ENCODE measurements around the gene WDPCP. TPM values are rescaled to one million over a fixed set of nuclear protein-coding genes. Genes with fewer than 3 reads are reported as not detected.
"Not testable (repeated sequence)": the region's sequence is repeated elsewhere in the genome, so short reads cannot be mapped to it uniquely, and the experiment has no call there.

Gene WDPCP
- total RNA-seq, 4 donors from 2014 or later, result 2.6 to 15.5 (median 10.9) TPM

DNA sequence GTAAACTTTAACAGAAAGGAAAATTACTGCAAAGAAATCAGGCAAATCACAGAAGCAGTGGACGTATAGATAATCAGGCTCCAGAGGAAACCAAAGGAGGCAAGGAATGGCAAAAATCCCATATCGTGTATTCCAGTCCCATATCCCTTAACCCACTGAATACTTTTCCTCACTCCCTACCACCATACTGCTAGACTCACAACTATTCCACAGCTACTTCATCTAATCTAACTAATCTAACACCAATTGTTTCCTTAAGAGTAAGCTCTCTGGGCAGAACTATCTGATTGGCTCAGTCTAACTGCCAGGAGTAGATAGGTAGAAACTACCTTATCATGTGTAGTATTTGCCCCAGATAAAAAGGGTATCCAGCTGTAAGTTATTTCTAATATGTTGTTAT lies 16.3 kb downstream of the WDPCP start:
- in situ Hi-C loops (cut with MboI; ENCODE audit: low pct_ligation_motif_present in 1 of 4, low pct_unique_long_range_greater_than_20kb in 1 of 4, low sequenced_read_pairs in 3 of 4), result no loop called here
- WGBS, 2 donors (ENCODE audit: low coverage in 1 of 2), result 90 to 100% methylated on average over 2 of the region's 2 CpGs
- DNase-seq, result no peak
- TF ChIP-seq POLR2A (IDR thresholded peaks at IDR 0.05), result no peak
- no peak for TF ChIP-seq CTCF (IDR thresholded peaks at IDR 0.05)
- TF ChIP-seq POLR2AphosphoS5 (IDR thresholded peaks at IDR 0.05), result no peak
- TF ChIP-seq EP300 (IDR thresholded peaks at IDR 0.05; ENCODE audit: low read depth), result no peak
- intact Hi-C loops (cut with DNase I; ENCODE audit: low total_unique reads), result no loop called here
- Histone ChIP-seq H3K9me3 (peaks cover 2 to 8% of the 10 kb centered on the region in 2 donors), H3K27ac (no peak overlapping the region), H3K4me3 (no peak overlapping the region), H3K27me3 (no peaks in the 10 kb centered on the region), H3K4me1 (no peaks in the 10 kb centered on the region), H3K36me3 (no peaks in the 10 kb centered on the region)

- in situ Hi-C loops (cut with MboI; ENCODE audit: low pct_ligation_motif_present in 1 of 4, low pct_unique_long_range_greater_than_20kb in 1 of 4, low sequenced_read_pairs in 3 of 4), result no loop called here
- Histone ChIP-seq H3K4me3 (no peak overlapping the region), H3K4me1 (no peaks in the 10 kb centered on the region), H3K27me3 (no peaks in the 10 kb centered on the region), H3K9me3 (peaks cover 6 to 8% of the 10 kb centered on the region in 2 donors), H3K36me3 (no peaks in the 10 kb centered on the region), H3K27ac (no peak overlapping the region)
- DNase-seq, result no peak
- WGBS, 2 donors (ENCODE audit: low coverage in 1 of 2), result 72 to 92% methylated on average over 2 of the region's 2 CpGs
- intact Hi-C loops (cut with DNase I; ENCODE audit: low total_unique reads), result no loop called here
- TF ChIP-seq CTCF (IDR thresholded peaks at IDR 0.05) (no peak), POLR2A (IDR thresholded peaks at IDR 0.05) (no peak), EP300 (IDR thresholded peaks at IDR 0.05; ENCODE audit: low read depth) (no peak), POLR2AphosphoS5 (IDR thresholded peaks at IDR 0.05) (no peak)
Measured at GRCh38 chr2:63571291-63571690, 17.0 kb downstream of the WDPCP start.

DNA sequence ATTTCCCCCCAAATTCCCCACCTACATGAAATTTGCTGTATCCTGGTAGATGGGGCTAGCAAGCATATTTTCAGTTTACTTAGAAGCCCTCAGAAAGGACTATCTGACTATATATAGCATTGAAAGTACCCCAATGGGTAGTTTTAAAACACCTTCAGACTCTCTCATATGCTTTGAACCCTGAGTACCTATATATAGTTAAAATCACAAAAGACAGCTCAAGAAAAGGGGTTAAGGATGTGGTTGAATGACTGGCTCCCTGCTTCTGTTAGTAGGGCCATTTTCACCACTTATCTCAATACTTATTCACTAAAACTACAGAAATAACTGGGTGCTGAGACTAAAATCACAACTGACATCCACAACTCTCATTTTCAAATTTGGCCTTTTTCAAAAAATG lies 18.5 kb downstream of the WDPCP start:
- DNase-seq, result no peak
- in situ Hi-C loops (cut with MboI; ENCODE audit: low pct_ligation_motif_present in 1 of 4, low pct_unique_long_range_greater_than_20kb in 1 of 4, low sequenced_read_pairs in 3 of 4), result no loop called here

DNA sequence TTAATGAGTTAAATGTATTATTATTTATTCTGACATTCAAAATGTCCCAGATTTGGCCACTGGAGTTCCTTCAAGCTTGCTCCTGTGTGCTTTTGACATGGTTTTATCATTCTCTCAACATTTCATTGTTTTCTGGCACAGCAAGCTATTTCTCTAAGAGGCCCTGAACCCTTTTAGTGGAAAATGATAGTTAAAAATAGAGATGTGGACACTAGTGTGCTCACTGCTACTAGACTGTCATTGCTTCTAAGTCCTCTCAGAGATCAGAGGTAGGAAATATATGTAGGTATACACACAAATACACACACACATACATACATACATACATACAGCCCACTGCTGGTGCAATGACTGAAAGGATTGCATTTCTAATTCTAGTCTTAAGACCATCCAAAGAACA lies 25.5 kb downstream of the WDPCP start:
- Histone ChIP-seq H3K4me3 (no peak overlapping the region), H3K36me3 (no peaks in the 10 kb centered on the region), H3K27me3 (no peaks in the 10 kb centered on the region), H3K4me1 (no peaks in the 10 kb centered on the region), H3K9me3 (peaks cover 13 to 15% of the 10 kb centered on the region in 2 donors), H3K27ac (no peak overlapping the region)
- DNase-seq, result no peak
- intact Hi-C loops (cut with DNase I; ENCODE audit: low total_unique reads), result no loop called here
- no peak for TF ChIP-seq POLR2A (IDR thresholded peaks at IDR 0.05)
- TF ChIP-seq EP300 (IDR thresholded peaks at IDR 0.05; ENCODE audit: low read depth), result no peak
- TF ChIP-seq CTCF (IDR thresholded peaks at IDR 0.05), result no peak
- TF ChIP-seq POLR2AphosphoS5 (IDR thresholded peaks at IDR 0.05), result no peak
- in situ Hi-C loops (cut with MboI; ENCODE audit: low pct_ligation_motif_present in 1 of 4, low pct_unique_long_range_greater_than_20kb in 1 of 4, low sequenced_read_pairs in 3 of 4), result no loop called here

More for the DNA sequence above, 18.5 kb downstream of the WDPCP start:
- intact Hi-C loops (cut with DNase I; ENCODE audit: low total_unique reads), result no loop called here
- H3K9me3 ChIP-seq, result peaks cover 6 to 8% of the 10 kb centered on the region in 2 donors
- no peak overlapping the region for H3K4me3 ChIP-seq
- no peak for TF ChIP-seq CTCF (IDR thresholded peaks at IDR 0.05)
- TF ChIP-seq POLR2AphosphoS5 (IDR thresholded peaks at IDR 0.05), result no peak
- TF ChIP-seq EP300 (IDR thresholded peaks at IDR 0.05; ENCODE audit: low read depth), result no peak
- TF ChIP-seq POLR2A (IDR thresholded peaks at IDR 0.05), result no peak
- H3K36me3 ChIP-seq, result no peaks in the 10 kb centered on the region
- no peak overlapping the region for H3K27ac ChIP-seq
- H3K4me1 ChIP-seq, result no peaks in the 10 kb centered on the region
- no peaks in the 10 kb centered on the region for H3K27me3 ChIP-seq

DNA sequence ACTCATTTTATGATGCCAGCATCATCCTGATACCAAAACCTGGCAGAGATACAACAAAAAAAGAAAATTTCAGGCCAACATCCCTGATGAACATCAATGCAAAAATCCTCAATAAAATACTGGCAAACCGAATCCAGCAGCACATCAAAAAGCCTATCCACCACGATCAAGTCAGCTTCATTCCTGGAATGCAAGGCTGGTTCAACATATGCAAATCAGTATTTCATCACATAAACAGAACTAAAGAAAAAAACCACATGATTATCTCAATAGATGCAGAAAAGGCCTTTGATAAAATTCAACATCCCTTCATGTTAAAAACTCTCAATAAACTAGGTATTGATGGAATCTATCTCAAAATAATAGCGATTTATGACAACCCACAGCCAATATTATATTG lies 29.4 kb downstream of the WDPCP start:
- H3K9me3 ChIP-seq; H3K4me3 ChIP-seq; H3K27me3 ChIP-seq; intact Hi-C loops (cut with DNase I; ENCODE audit: low total_unique reads); H3K36me3 ChIP-seq; H3K4me1 ChIP-seq; DNase-seq; in situ Hi-C loops (cut with MboI; ENCODE audit: low pct_ligation_motif_present in 1 of 4, low pct_unique_long_range_greater_than_20kb in 1 of 4, low sequenced_read_pairs in 3 of 4); H3K27ac ChIP-seq: not testable (repeated sequence)
- 58 to 83% methylated on average over 2 to 3 of the region's 3 CpGs for WGBS, 2 donors (ENCODE audit: low coverage in 1 of 2)

- in situ Hi-C loops (cut with MboI; ENCODE audit: low pct_ligation_motif_present in 1 of 4, low pct_unique_long_range_greater_than_20kb in 1 of 4, low sequenced_read_pairs in 3 of 4); H3K36me3 ChIP-seq; H3K27me3 ChIP-seq; H3K27ac ChIP-seq; H3K4me3 ChIP-seq; intact Hi-C loops (cut with DNase I; ENCODE audit: low total_unique reads); DNase-seq; H3K4me1 ChIP-seq; H3K9me3 ChIP-seq: not testable (repeated sequence)
Measured at GRCh38 chr2:63557819-63558218, 30.5 kb downstream of the WDPCP start.
